ENCODE results near the gene PPIP5K2.

GRCh38 chr5:103151156-103151555, 31.1 kb downstream of the PPIP5K2 start:
- TF ChIP-seq CTCF (IDR thresholded peaks at IDR 0.05; ENCODE audit: control extremely low read depth in 1 of 3, insufficient read depth in 1 of 3, low read depth in 1 of 3, low read length in 3 of 3) = no peak
- TF ChIP-seq ATF2 (IDR thresholded peaks at IDR 0.05; ENCODE audit: low read length) = no peak
- TF ChIP-seq ZNF274 (IDR thresholded peaks at IDR 0.05; ENCODE audit: borderline replicate concordance, extremely low read depth, low read length) = no peak
- no peak for TF ChIP-seq BRCA1 (IDR thresholded peaks at IDR 0.05; ENCODE audit: low read depth, low read length)
- no peak for TF ChIP-seq CHD2 (IDR thresholded peaks at IDR 0.05; ENCODE audit: low read length)
- TF ChIP-seq TAF1 (IDR thresholded peaks at IDR 0.05; ENCODE audit: low read depth, low read length) = no peak
- no peak for TF ChIP-seq TCF12 (IDR thresholded peaks at IDR 0.05; ENCODE audit: low read depth, low read length)
- TF ChIP-seq HDAC2 (IDR thresholded peaks at IDR 0.05; ENCODE audit: borderline replicate concordance in 1 of 2, low read depth in 2 of 2, low read length in 2 of 2) = no peak
- TF ChIP-seq JUND (IDR thresholded peaks at IDR 0.05; ENCODE audit: low read length) = no peak
- no peak for TF ChIP-seq RAD21 (IDR thresholded peaks at IDR 0.05 in 1 of 2, conservative IDR thresholded peaks at IDR 0.05 in 1 of 2; ENCODE audit: low read depth in 2 of 2, low read length in 2 of 2)
- no peak for TF ChIP-seq POLR2A (IDR thresholded peaks at IDR 0.05; ENCODE audit: control extremely low read depth in 1 of 2, low read depth in 2 of 2, low read length in 2 of 2)

Measured in H1 (cell line).